Activated naive CD8-positive, alpha-beta T cell treated with anti-CD3 and anti-CD28 coated beads, Interleukin-2, amount 10 ng/mL, durations not matched to agents 7 days and 5 days (primary cell): ENCODE results near the gene LRRK1. TPM values are rescaled to one million over a fixed set of nuclear protein-coding genes. Genes with fewer than 3 reads are reported as not detected.

Experiments
- ATAC-seq: fragments of 150-1000 bp; cut with Tn5 transposase; one replicate; pipeline ENCODE4 v1.10.0; 2021; ENCODE audit warnings: low read depth, moderate library complexity
- POLR2A ChIA-PET: fragments of 350-600 bp; sonication (Branson Sonifier 250); formaldehyde crosslinking; loops from one replicate; lab custom pipeline; 2021; ENCODE audit warnings: antibody characterized with exemption; lab: Charles Lee
- DNase-seq: peaks from one replicate; pipeline ENCODE4 v3.0.0; 2021
- H3K27ac Mint-ChIP-seq: one replicate; pipeline ENCODE4 v1.8.0; 2022; ENCODE audit warnings: mild to moderate bottlenecking, mixed read lengths
- H3K27me3 Mint-ChIP-seq: one replicate; pipeline ENCODE4 v1.8.0; 2022; ENCODE audit warnings: mild to moderate bottlenecking, moderate library complexity, mixed read lengths
- H3K36me3 Mint-ChIP-seq: one replicate; pipeline ENCODE4 v1.8.0; 2021; ENCODE audit warnings: mild to moderate bottlenecking, mixed read lengths
- H3K4me1 Mint-ChIP-seq: one replicate; pipeline ENCODE4 v1.8.0; 2021; ENCODE audit warnings: mixed read lengths
- H3K4me3 Mint-ChIP-seq: one replicate; pipeline ENCODE4 v1.8.0; 2022; ENCODE audit warnings: mild to moderate bottlenecking, moderate library complexity, mixed read lengths
- H3K9me3 Mint-ChIP-seq: one replicate; pipeline ENCODE4 v1.8.0; 2021; ENCODE audit warnings: mixed read lengths
- total RNA-seq, 2 experiments: library from RNA; stranded (reverse); gene quantifications; one replicate each; pipeline ENCODE4 v1.2.3, GENCODE V29; 2021

Gene LRRK1
- total RNA-seq, 2 experiments from 2014 or later, result 0.48 to 0.97 TPM

- Mint-ChIP-seq H3K36me3 (no peaks in the 10 kb centered on the region), H3K4me3 (no peak overlapping the region), H3K27me3 (peaks cover 10% of the 10 kb centered on the region), H3K27ac (no peak overlapping the region), H3K4me1 (peaks cover 2% of the 10 kb centered on the region), H3K9me3 (no peaks in the 10 kb centered on the region)
- POLR2A ChIA-PET, result no interaction called here
- ATAC-seq (no peak), DNase-seq (no peak)
Observed at GRCh38 chr15:101028321-101028720, 109.2 kb downstream of the LRRK1 start.

GRCh38 chr15:101028772-101029438 lies 109.7 kb downstream of the LRRK1 start:
- no peaks in the 10 kb centered on the region for H3K36me3 Mint-ChIP-seq
- no peak overlapping the region for H3K27ac Mint-ChIP-seq
- H3K4me3 Mint-ChIP-seq, result no peak overlapping the region
- ATAC-seq (no peak), DNase-seq (no peak)
- peaks cover 3% of the 10 kb centered on the region for H3K4me1 Mint-ChIP-seq
- H3K27me3 Mint-ChIP-seq, result peaks cover 15% of the 10 kb centered on the region
- POLR2A ChIA-PET, result no interaction called here
- H3K9me3 Mint-ChIP-seq, result no peaks in the 10 kb centered on the region

GRCh38 chr15:101029971-101030661 lies 111.0 kb downstream of the LRRK1 start:
- Mint-ChIP-seq H3K9me3 (peaks cover 3% of the 10 kb centered on the region), H3K27ac (no peak overlapping the region), H3K4me3 (no peak overlapping the region), H3K36me3 (no peaks in the 10 kb centered on the region), H3K4me1 (peaks cover 3% of the 10 kb centered on the region), H3K27me3 (peaks cover 27% of the 10 kb centered on the region)
- POLR2A ChIA-PET, result no interaction called here
- DNase-seq (no peak), ATAC-seq (no peak)

GRCh38 chr15:101031213-101031612 lies 112.1 kb downstream of the LRRK1 start:
- H3K27me3 Mint-ChIP-seq, result peaks cover 36% of the 10 kb centered on the region
- no peaks in the 10 kb centered on the region for H3K36me3 Mint-ChIP-seq
- DNase-seq (no peak), ATAC-seq (no peak)
- peaks cover 5% of the 10 kb centered on the region for H3K9me3 Mint-ChIP-seq
- POLR2A ChIA-PET, result no interaction called here
- H3K4me1 Mint-ChIP-seq, result peaks cover 6% of the 10 kb centered on the region
- H3K4me3 Mint-ChIP-seq, result no peak overlapping the region
- H3K27ac Mint-ChIP-seq, result no peak overlapping the region

- Mint-ChIP-seq H3K4me3 (no peak overlapping the region), H3K9me3 (peaks cover 7% of the 10 kb centered on the region), H3K27ac (no peak overlapping the region), H3K4me1 (peaks cover 6% of the 10 kb centered on the region), H3K36me3 (no peaks in the 10 kb centered on the region), H3K27me3 (peaks cover 44% of the 10 kb centered on the region)
- DNase-seq (no peak), ATAC-seq (no peak)
- POLR2A ChIA-PET, result no interaction called here
Observed at GRCh38 chr15:101033801-101034200, 114.6 kb downstream of the LRRK1 start.

- no peak for ATAC-seq
- Mint-ChIP-seq H3K4me1 (peaks cover 6% of the 10 kb centered on the region), H3K9me3 (peaks cover 7% of the 10 kb centered on the region), H3K4me3 (no peak overlapping the region), H3K27ac (no peak overlapping the region), H3K27me3 (peaks cover 61% of the 10 kb centered on the region), H3K36me3 (no peaks in the 10 kb centered on the region)
- no peak for DNase-seq
- POLR2A ChIA-PET, result no interaction called here
Observed at GRCh38 chr15:101035611-101036010, 116.5 kb downstream of the LRRK1 start.

GRCh38 chr15:101036189-101036588 lies 117.0 kb downstream of the LRRK1 start:
- H3K4me3 Mint-ChIP-seq, result no peak overlapping the region
- peaks cover 6% of the 10 kb centered on the region for H3K4me1 Mint-ChIP-seq
- POLR2A ChIA-PET, result no interaction called here
- H3K36me3 Mint-ChIP-seq, result no peaks in the 10 kb centered on the region
- DNase-seq (no peak), ATAC-seq (no peak)
- peaks cover 65% of the 10 kb centered on the region for H3K27me3 Mint-ChIP-seq
- H3K27ac Mint-ChIP-seq, result no peak overlapping the region
- H3K9me3 Mint-ChIP-seq, result peaks cover 7% of the 10 kb centered on the region

- no peak for DNase-seq
- peaks cover 7% of the 10 kb centered on the region for H3K9me3 Mint-ChIP-seq
- H3K36me3 Mint-ChIP-seq, result no peaks in the 10 kb centered on the region
- POLR2A ChIA-PET, result no interaction called here
- peaks cover 6% of the 10 kb centered on the region for H3K4me1 Mint-ChIP-seq
- no peak overlapping the region for H3K27ac Mint-ChIP-seq
- ATAC-seq, result no peak
- H3K27me3 Mint-ChIP-seq, result peaks cover 74% of the 10 kb centered on the region
- H3K4me3 Mint-ChIP-seq, result no peak overlapping the region
Observed at GRCh38 chr15:101037090-101037830, 118.1 kb downstream of the LRRK1 start.

GRCh38 chr15:101038327-101039003 lies 119.3 kb downstream of the LRRK1 start:
- peaks cover 7% of the 10 kb centered on the region for H3K9me3 Mint-ChIP-seq
- no peak overlapping the region for H3K4me3 Mint-ChIP-seq
- H3K4me1 Mint-ChIP-seq, result peaks cover 6% of the 10 kb centered on the region
- peaks cover 73% of the 10 kb centered on the region for H3K27me3 Mint-ChIP-seq
- POLR2A ChIA-PET, result no interaction called here
- no peak for ATAC-seq
- DNase-seq, result no peak
- H3K36me3 Mint-ChIP-seq, result no peaks in the 10 kb centered on the region
- no peak overlapping the region for H3K27ac Mint-ChIP-seq

GRCh38 chr15:101039461-101039860 lies 120.3 kb downstream of the LRRK1 start:
- peaks cover 64% of the 10 kb centered on the region for H3K27me3 Mint-ChIP-seq
- peaks cover 7% of the 10 kb centered on the region for H3K9me3 Mint-ChIP-seq
- peaks cover 3% of the 10 kb centered on the region for H3K4me1 Mint-ChIP-seq
- POLR2A ChIA-PET, result no interaction called here
- ATAC-seq, result no peak
- no peaks in the 10 kb centered on the region for H3K36me3 Mint-ChIP-seq
- no peak overlapping the region for H3K4me3 Mint-ChIP-seq
- no peak overlapping the region for H3K27ac Mint-ChIP-seq
- DNase-seq, result no peak

GRCh38 chr15:101042320-101042719 lies 123.2 kb downstream of the LRRK1 start:
- no peak for DNase-seq

GRCh38 chr15:101043011-101043410 lies 123.9 kb downstream of the LRRK1 start:
- ATAC-seq (no peak), DNase-seq (no peak)
- no peak overlapping the region for H3K4me3 Mint-ChIP-seq
- no peaks in the 10 kb centered on the region for H3K4me1 Mint-ChIP-seq
- peaks cover 43% of the 10 kb centered on the region for H3K27me3 Mint-ChIP-seq
- H3K27ac Mint-ChIP-seq, result no peak overlapping the region
- no peaks in the 10 kb centered on the region for H3K9me3 Mint-ChIP-seq
- POLR2A ChIA-PET, result no interaction called here
- no peaks in the 10 kb centered on the region for H3K36me3 Mint-ChIP-seq

More at GRCh38 chr15:101042320-101042719, 123.2 kb downstream of the LRRK1 start:
- H3K4me3 Mint-ChIP-seq, result no peak overlapping the region
- POLR2A ChIA-PET, result no interaction called here
- no peaks in the 10 kb centered on the region for H3K4me1 Mint-ChIP-seq
- peaks cover 43% of the 10 kb centered on the region for H3K27me3 Mint-ChIP-seq
- no peak overlapping the region for H3K27ac Mint-ChIP-seq
- H3K9me3 Mint-ChIP-seq, result no peaks in the 10 kb centered on the region
- H3K36me3 Mint-ChIP-seq, result no peaks in the 10 kb centered on the region
- ATAC-seq, result no peak

- no peak overlapping the region for H3K27ac Mint-ChIP-seq
Observed at GRCh38 chr15:101043911-101044624, 124.9 kb downstream of the LRRK1 start.

More at GRCh38 chr15:101043911-101044624, 124.9 kb downstream of the LRRK1 start:
- no peaks in the 10 kb centered on the region for H3K9me3 Mint-ChIP-seq
- DNase-seq (no peak), ATAC-seq (no peak)
- no peaks in the 10 kb centered on the region for H3K36me3 Mint-ChIP-seq
- peaks cover 38% of the 10 kb centered on the region for H3K27me3 Mint-ChIP-seq
- H3K4me1 Mint-ChIP-seq, result no peaks in the 10 kb centered on the region
- H3K4me3 Mint-ChIP-seq, result no peak overlapping the region
- POLR2A ChIA-PET, result no interaction called here
